Effector memory CD4-positive, alpha-beta T cell (primary cell): ENCODE data around the gene CDS2.

ENCODE experiments used
- DNase-seq, 3 donors: peaks; one replicate each; pipeline ENCODE4 v3.0.0-alpha.2; 2020
- H3K27ac ChIP-seq: 2 replicates; pipeline ENCODE4 v1.7.0; 2013; ENCODE audit warnings: mild to moderate bottlenecking, low read length, moderate library complexity; ENCODE audit not compliant: insufficient read depth, poor library complexity, severe bottlenecking
- H3K27me3 ChIP-seq: replicated peaks from 2 replicates; pipeline ENCODE4 v1.7.0; 2013; ENCODE audit warnings: mild to moderate bottlenecking, low read length; ENCODE audit not compliant: insufficient read depth, control insufficient read depth, poor library complexity, severe bottlenecking
- H3K36me3 ChIP-seq: 2 replicates; pipeline ENCODE4 v1.7.0; 2013; ENCODE audit warnings: mild to moderate bottlenecking, low read length, moderate library complexity; ENCODE audit not compliant: control insufficient read depth, insufficient read depth
- H3K4me1 ChIP-seq: 2 replicates; pipeline ENCODE4 v1.7.0; 2013; ENCODE audit warnings: low read length, mild to moderate bottlenecking; ENCODE audit not compliant: control insufficient read depth, insufficient read depth, poor library complexity, severe bottlenecking
- H3K4me3 ChIP-seq: 2 replicates; pipeline ENCODE4 v1.7.0; 2013; ENCODE audit warnings: low read length, low read depth, mild to moderate bottlenecking; ENCODE audit not compliant: insufficient read depth, poor library complexity, severe bottlenecking
- H3K9me3 ChIP-seq: 2 replicates; pipeline ENCODE4 v1.7.0; 2013; ENCODE audit warnings: mild to moderate bottlenecking, low read length, moderate library complexity; ENCODE audit not compliant: control insufficient read depth

CDS2 gene

DNA sequence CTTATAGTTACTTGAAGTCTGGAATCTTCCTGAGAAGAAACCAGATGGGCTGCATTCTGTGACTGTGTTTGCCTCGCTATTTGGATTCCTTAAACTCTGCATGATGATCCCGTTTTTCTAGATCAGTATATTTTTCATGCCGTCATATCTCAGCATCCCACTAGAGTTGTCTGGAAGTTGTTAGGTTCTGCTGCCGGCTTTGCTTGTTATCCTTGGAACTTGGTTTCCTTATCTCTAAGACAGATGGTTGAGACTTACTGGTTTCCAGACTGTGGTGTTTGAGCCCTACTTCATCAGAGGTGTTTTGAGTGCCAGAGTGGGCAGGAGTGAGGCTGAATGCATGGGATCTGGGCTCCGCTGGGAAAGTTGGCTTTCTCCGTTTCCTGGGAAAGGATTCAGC is 50.3 kb downstream of the CDS2 start:
- H3K36me3 ChIP-seq = peaks cover 63% of the 10 kb centered on the region
- DNase-seq = no peak

DNA sequence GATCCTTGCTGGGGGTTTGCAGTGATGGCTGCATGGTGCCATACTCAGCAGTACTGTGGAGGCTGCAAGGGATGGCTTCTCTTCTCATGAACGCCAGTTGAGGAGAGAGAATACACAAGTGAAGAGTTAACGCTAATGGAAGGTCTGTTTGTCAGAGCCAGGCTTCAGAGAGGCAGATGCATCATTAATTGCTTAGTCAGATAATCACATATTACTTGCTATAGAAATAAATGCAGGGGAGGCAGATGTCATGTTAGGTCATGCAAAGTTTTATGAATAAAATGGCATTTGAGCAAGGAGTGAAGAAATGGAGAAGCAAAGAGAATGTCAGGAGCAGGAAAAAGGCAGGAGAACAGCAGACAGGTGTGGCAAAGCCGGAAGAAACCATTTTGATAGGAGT is 51.2 kb downstream of the CDS2 start:
- H3K4me1 ChIP-seq = no peaks in the 10 kb centered on the region
- H3K4me3 ChIP-seq = no peak overlapping the region
- DNase-seq = no peak
- H3K36me3 ChIP-seq = peaks cover 68% of the 10 kb centered on the region
- H3K9me3 ChIP-seq = no peaks in the 10 kb centered on the region
- no peak overlapping the region for H3K27ac ChIP-seq
- no peaks in the 10 kb centered on the region for H3K27me3 ChIP-seq

More for the DNA sequence above, 50.3 kb downstream of the CDS2 start:
- Histone ChIP-seq H3K27ac (no peak overlapping the region), H3K4me1 (no peaks in the 10 kb centered on the region), H3K9me3 (no peaks in the 10 kb centered on the region), H3K27me3 (no peaks in the 10 kb centered on the region), H3K4me3 (no peak overlapping the region)

- no peaks in the 10 kb centered on the region for H3K27me3 ChIP-seq
- H3K36me3 ChIP-seq = peaks cover 65% of the 10 kb centered on the region
- no peak overlapping the region for H3K4me3 ChIP-seq
- H3K9me3 ChIP-seq = no peaks in the 10 kb centered on the region
- no peak for DNase-seq
- H3K27ac ChIP-seq = no peak overlapping the region
- H3K4me1 ChIP-seq = no peaks in the 10 kb centered on the region
These were observed 53.6 kb downstream of the CDS2 start for GRCh38 chr20:5180421-5180820.

DNA sequence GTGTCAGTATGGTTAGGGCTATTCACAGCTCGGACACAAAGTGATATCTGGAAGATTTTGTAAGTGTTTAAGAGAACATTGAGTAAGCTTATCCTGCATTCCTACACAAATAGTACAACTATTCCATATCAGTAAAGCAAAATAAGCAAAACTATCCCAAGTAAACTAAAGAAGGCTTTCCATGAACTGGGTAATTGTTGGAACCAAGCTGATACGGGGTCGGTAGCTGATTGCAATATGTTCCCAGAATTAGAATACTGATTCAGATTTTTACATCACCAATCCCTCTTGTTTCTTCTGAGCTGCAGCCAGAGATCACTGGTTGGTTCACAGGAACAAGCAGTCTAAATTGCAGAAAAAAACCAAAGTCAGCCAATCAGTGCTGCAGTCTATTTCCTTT is 54.1 kb downstream of the CDS2 start:
- Histone ChIP-seq H3K36me3 (peaks cover 65% of the 10 kb centered on the region), H3K9me3 (no peaks in the 10 kb centered on the region), H3K27me3 (no peaks in the 10 kb centered on the region), H3K27ac (no peak overlapping the region), H3K4me3 (no peak overlapping the region), H3K4me1 (no peaks in the 10 kb centered on the region)
- no peak for DNase-seq

DNA sequence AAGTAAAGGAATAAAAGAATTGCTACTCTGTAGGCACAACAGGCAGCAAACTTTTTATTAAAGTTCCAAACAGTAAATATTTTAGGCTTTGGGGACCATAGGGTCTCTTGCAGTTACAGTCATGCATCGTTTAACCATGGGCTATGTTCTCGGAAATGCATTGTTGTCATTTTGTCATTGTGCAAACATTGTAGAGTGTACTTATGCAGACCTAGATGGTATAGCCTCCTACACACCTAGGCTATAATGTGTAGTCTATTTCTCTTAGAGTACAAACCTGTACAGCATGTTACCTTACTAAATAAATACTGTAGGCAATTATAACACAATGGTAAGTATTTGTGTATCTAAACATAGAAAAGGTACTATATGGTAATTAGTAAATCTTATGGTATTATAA is 54.7 kb downstream of the CDS2 start:
- no peaks in the 10 kb centered on the region for H3K27me3 ChIP-seq
- no peaks in the 10 kb centered on the region for H3K9me3 ChIP-seq
- H3K36me3 ChIP-seq = peaks cover 67% of the 10 kb centered on the region
- H3K4me1 ChIP-seq = no peaks in the 10 kb centered on the region
- DNase-seq = no peak
- H3K4me3 ChIP-seq = no peak overlapping the region
- no peak overlapping the region for H3K27ac ChIP-seq

GRCh38 chr20:5181958-5182357 is 55.1 kb downstream of the CDS2 start:
- H3K4me3 ChIP-seq = no peak overlapping the region
- no peak for DNase-seq
- no peaks in the 10 kb centered on the region for H3K4me1 ChIP-seq
- H3K27ac ChIP-seq = no peak overlapping the region
- no peaks in the 10 kb centered on the region for H3K27me3 ChIP-seq
- peaks cover 67% of the 10 kb centered on the region for H3K36me3 ChIP-seq
- no peaks in the 10 kb centered on the region for H3K9me3 ChIP-seq

DNA sequence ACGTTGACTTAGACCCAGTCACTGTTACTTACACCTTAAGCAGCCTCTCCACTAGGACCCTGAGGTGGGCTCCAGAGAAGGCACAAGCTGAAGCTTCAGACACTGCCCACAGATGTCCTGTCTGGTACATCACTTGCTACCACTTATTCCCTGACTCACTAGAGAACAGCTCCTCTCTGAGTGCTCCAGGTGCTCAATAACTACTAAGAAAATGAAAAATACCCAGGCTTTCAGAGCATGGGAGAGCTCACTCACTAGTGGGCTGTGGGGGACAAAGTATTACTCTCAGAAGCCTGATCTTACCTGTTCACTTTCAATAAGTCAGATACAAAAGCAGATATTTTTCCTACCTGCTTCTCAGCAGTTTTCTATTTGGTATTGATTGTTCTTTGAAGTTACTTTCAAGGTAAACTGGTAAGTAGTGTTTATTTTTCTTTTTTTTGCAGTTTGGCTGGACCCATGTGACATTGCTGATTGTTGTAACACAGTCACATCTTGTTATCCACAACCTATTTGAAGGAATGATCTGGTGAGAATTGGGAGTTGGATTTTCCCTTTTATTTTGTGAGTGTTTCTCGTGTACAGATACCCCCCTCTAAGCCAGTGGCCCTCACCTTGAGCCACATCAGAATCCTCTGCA is 55.9 kb downstream of the CDS2 start:
- Histone ChIP-seq H3K27me3 (no peaks in the 10 kb centered on the region), H3K36me3 (peaks cover 64% of the 10 kb centered on the region), H3K27ac (no peak overlapping the region), H3K4me3 (no peak overlapping the region), H3K4me1 (no peaks in the 10 kb centered on the region), H3K9me3 (no peaks in the 10 kb centered on the region)
- DNase-seq = no peak

- Histone ChIP-seq H3K4me1 (no peaks in the 10 kb centered on the region), H3K36me3 (peaks cover 60% of the 10 kb centered on the region), H3K4me3 (no peak overlapping the region), H3K27ac (no peak overlapping the region), H3K9me3 (no peaks in the 10 kb centered on the region), H3K27me3 (no peaks in the 10 kb centered on the region)
- no peak for DNase-seq
These were observed 57.1 kb downstream of the CDS2 start for GRCh38 chr20:5183731-5184474.

GRCh38 chr20:5184684-5185083 is 57.9 kb downstream of the CDS2 start:
- H3K9me3 ChIP-seq = no peaks in the 10 kb centered on the region
- peaks cover 61% of the 10 kb centered on the region for H3K36me3 ChIP-seq
- no peak overlapping the region for H3K4me3 ChIP-seq
- no peak for DNase-seq
- H3K4me1 ChIP-seq = no peaks in the 10 kb centered on the region
- no peaks in the 10 kb centered on the region for H3K27me3 ChIP-seq
- H3K27ac ChIP-seq = no peak overlapping the region

GRCh38 chr20:5187122-5187521 is 60.3 kb downstream of the CDS2 start:
- Histone ChIP-seq H3K27ac (no peak overlapping the region), H3K4me1 (no peaks in the 10 kb centered on the region), H3K27me3 (no peaks in the 10 kb centered on the region), H3K4me3 (no peak overlapping the region), H3K36me3 (peaks cover 64% of the 10 kb centered on the region), H3K9me3 (no peaks in the 10 kb centered on the region)
- DNase-seq = no peak
